ENCODE data around the gene HOXB9. TPM values are rescaled to one million over a fixed set of nuclear protein-coding genes. Genes with fewer than 3 reads are reported as not detected.

HOXB9 gene
- total RNA-seq, 1 donor from 2014 or later = not detected

DNA sequence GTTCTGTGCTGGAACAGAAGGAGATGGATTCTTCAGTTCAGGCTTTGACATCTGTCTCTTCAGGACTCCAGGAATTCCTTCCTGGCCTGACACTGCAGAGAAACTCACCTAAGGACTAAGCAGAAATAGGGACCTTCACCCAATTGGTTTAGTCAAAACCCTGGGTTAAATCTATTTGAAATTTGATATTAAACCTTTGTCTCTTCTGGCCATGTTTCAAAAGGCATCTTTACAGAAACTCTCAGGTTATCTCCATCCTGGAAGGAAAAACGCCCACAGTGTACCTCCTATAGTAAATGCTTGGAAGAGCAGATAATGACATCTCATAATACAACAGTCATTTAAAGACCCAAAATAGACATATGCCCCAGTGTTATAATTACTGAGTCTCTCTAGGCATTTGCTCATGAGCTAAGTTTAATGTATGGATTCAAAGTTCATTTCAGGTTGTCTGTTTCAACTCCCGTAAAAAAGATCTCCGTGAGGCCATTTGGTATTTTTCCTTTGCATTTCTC, 42.4 kb downstream of the HOXB9 start:
- DNase-seq = no peak

DNA sequence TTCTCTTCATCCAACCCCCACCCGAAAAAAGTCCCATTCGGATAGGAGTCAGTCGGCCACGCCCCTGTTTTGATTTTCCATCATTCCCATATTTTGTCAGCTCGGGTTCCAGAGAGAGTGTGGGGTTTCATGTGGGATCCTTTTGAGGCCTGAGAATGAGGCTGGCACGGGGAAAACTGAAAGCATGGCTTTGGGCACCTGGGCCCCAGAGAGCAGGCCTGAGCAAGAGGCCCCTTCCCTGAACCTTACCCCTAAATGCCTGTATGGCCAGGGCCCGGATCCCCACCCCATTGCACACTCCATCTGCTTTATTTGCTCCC, 43.4 kb downstream of the HOXB9 start:
- no peak for DNase-seq

DNA sequence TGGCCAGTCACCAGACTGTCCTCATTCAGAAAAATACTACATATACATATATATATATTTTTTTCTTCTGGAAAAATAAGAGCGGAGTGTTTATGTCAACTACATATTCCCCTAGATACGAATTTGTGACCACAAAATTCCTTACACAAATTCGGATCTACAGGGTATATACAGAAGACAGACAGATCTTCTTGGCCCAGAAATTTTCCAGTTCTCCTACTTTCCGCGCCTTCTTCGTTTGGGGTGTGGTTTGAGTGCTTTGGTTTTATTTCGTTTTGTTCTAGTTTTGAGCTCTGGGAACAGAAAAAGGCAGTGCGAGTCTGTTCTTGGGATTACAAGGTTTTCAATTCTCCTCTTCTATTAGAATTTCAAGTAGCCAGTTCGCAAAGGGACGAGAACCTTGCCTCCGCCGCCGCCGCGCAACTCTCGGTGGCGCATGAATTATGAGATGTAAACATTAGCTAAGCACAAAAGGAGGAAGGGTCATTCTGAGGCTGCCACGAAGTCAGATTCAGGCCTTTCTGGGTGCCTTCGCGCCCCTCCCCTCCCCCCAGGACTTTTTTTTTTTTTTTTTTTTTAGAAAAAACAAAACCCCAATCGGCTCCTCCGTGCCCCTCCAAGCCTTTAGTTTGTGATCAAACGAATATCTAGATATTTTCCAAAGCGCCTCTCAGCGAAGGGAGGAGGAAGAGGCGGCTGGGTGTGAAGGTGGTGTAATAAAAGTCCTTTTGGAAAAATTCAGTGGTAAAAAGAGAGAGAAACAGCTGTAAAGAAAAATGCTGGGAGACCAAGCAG, 46.2 kb downstream of the HOXB9 start:
- no peak for DNase-seq

DNA sequence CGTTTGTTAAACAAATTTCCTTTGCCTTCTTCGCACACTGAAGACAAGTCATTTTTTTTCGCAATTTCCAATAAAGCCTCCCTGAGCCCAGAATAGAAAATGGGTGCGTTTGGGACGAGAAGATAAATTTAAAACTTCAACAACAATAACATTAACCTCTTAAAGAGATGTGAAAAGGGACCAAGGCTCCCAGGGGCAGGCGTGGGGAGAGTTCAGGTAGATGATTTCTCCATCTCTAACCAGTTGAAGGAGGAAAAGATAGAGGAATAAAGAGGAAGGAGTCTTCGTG, 46.7 kb downstream of the HOXB9 start:
- DNase-seq = no peak

DNA sequence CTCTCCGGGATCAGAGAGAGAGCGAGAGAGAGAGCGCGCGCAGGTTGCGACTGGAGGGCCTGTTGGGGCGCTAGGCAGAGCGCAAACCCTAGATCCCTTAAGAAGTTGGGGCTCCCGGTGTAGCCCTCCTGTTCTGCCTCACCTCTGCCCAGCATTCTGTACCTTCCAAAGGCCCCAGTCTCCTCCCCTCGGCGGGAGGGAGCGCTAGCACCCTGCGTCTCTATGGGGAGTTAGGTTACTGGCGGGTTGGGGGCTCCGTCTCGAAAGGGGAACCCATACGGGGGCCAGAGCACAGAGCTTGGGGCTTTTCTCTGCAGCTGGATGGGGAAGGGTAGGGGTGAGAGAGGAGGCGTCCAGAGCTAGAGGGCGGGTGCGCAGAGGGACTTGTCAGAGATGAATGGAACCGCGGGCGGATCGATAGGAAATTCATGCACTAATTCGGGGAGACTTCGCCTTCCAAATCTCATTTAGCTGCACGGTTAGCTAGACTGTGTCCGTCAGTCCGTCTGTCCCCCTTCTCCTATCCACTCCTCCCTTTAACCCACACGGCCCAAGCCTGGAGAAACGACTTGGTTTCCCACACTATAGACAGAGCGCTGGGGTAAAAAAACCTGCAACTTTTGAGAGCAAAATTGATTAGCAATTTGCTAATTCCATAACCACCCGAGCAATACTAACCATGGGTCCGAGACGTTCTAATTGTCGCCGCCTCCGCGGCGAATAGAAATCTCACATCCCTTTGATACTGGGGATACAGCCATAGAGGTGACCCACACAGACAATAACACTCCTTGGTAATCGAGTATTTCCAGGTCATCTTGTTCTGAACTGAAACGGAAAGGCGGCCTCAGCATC, 47.3 kb downstream of the HOXB9 start:
- no peak for DNase-seq

DNA sequence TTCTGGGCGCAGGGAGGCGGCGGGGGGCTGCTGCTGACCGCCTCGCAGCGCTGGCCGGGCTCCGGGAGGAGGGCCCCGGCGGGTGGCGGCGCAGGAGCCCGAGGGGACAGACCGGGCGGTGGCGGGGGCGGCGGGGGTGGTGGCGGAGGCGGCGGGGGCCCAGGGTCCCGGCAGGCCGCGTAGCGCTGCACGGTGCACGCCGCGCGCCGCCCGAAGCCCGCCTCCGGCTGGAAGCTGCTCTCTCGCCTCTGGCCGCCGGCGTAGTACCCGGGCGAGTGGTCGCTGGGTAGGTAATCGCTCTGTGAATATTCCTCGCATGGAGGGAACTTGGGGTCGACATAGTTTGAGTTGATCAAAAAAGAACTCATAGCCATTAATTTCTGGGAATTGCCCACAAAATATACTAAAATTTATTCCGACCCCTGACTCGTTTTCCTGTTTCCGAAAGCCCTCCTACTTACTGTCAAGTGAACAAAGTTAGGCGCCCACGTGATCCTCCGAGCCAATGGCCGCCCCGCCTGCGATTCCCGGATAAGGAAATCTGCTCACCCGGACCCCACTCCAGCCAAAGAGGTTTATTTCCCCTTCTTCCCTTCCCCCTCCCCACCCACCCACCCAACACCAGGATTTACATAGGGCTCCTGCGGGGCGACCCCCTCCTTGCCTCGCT, 48.1 kb downstream of the HOXB9 start, which contains the start of gene HOXB4:
Gene HOXB4, minus strand, starts transcription at position 405 of the 670 bp plus-strand sequence. Its CDS starts 31 bp downstream, at position 374.
- peak; percentile 82 for DNase-seq

DNA sequence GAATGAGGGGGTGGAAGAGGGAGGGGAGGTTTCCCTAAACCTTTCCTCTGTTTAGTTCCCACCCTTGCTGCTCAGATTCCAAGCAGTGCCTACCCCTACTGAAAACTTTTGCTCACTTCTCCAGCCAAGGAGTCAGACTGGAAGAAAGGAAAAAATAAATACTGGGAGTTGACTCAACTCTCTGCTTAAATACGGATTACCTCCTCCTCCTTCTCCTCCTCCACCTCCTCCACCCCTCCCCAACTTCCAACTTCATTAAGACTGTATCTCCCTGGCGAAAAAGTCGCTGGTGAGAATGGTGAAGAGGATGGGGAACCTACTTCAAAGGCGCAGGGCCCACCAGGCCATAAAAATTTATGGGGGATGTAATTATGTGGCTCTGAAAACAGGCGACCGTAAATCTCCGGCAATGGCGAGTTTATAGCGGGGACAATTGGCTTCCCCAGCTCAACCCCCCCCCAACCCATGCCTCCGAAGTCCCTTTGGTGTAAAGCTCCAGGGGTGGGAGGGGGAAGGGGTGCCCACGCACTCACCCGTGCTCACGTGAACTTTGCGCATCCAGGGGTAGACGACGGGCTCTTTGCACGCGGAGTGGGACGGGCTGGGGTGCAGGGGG, 48.7 kb downstream of the HOXB9 start:
- no peak for DNase-seq

DNA sequence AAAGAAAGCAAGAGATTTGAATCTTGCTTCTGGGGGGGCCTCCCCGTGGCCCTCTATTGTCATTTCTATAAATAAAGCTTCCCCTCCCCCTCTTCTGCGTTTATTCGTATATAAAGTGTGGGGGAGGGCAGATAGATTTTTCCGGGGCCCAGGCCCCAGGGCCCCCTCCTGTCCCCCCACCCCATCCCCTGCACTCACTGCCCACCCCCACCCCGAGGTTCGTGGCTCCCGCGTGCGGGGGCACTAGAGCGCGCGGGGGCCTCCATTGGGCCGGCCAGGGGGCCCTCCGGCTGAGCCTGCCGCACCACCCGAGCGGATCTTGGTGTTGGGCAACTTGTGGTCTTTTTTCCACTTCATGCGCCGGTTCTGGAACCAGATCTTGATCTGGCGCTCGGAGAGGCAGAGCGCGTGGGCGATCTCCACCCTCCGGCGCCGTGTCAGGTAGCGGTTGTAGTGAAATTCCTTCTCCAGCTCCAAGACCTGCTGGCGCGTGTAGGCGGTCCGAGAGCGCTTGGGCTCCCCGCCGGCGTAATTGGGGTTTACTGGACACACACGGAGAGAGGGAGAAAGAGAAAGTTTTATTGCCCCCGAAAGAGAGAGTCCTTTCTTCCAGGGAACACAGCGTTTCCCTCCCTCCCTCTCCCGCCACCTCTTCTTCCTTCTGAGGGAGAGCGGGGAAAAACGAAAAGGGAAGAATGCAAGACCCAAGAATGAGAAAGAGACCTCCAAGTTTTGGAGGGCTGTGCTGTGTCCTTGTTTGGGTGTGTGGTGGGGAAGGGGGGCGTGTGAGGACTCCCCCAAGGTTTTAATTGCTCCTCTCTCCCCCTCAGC, 49.5 kb downstream of the HOXB9 start:
- DNase-seq = no peak

DNA sequence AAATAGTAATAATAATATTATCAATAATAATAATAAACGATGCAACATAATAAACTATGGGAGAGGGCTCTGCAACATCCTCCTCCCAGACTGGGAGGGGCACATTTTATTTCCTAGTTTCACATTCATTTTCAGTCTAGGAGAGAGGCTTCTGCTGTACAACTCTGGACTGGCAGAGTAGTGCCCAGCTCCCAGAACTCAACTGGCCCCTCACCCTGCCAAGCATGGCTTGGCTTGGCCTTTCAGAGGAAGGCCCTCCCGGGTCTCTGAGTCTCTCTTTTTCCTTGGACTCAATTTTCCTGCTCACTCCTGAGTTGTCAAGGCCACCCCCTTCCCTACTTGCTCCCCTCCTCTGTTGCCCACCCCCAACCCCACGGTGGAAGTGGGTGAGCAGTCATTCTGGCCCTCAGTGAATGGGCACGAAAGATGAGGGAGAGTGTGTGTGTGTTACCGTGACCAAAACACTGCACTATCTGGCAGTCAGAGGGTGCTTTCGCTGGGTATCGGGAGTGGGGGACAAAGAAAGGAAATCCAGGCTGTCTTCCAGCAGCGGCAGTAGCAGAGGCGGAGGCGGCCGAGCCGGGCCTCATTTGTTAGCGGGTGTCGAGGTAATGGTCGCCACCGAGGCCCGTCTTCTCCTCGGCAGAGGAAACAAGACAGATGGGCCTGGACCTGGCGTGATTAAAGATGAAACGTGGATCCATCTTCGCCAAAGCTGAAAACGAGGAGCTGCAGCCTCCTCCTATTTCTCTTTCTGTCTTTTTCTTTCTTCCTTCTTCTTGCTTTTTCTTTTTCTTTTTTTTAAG, 50.3 kb downstream of the HOXB9 start:
- no peak for DNase-seq

DNA sequence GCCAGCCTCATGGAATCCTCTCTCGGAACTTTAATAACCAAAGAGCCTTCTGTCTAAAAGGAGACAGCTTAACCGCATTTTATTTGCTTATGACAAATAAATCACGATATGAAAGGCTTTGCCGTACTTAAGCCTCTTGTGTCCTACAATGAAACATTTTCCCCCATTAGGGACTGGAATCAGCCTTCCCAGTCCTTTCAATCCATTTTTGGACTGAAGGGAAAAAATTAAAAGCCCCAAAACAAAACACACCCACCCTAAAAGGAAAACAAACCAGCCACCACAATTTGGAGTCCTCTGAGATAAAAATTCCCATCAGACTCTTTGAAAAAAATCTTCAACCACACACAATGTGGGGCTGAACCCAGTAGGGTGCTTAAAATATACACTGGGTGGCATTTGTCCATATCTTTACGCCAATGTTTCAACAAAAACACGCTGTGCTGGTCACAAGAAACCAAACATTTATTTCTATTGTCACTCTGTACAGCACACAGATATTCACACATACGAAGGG, 51.0 kb downstream of the HOXB9 start:
- DNase-seq = no peak

DNA sequence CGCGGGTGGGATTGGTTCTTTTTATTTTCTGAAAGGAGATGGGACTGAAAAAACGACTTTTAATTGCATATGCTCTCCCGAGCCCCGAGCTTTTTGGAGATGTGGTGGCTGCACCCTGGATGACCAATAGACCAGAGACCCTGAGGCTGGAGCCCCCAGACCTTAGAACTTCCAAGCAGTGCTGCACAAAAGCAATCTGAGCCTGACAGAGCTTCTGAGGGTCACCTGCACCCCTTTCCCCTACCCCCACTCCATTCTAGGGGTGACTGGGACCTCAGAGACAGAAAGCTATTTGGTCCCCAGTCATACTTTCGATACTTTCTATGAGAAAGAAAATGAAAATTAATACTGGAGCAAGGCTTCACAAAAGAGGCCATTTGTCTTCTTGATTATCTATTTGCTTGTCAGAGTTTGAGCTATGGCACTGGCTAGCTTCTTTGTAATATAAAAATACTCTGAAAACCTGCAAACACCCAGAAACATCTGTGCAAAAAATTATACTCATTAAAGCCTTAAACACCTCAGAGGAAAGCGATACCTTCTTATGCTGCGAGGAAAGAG, 51.6 kb downstream of the HOXB9 start:
- no peak for DNase-seq

DNA sequence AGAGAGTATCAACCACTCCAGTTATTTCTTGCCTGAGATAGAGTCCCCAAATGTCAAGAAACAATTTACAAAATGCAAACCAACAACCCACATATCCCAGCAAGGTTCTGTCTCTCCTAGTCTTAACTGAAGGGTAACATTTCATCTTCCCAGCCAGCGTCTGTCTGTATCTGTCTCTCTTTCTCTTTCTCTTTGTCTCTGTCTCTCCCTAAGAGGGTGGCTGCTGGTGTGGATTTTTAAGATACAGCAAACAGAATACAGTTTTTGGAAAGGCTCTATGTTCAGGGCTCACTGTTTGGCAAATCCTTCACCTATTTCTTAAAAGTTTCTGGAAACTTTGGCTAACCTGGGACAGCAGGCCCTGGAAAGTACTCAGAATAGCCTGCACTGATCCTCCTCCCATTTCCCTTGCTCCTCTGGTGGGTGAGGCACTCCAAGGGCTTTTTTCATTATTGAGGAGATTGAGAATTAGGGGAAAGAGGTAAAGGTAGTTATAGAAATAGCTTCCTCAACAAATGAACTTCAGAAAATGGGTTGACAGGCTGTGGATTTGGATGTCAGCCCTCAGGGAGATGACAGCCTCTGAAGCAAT, 54.2 kb downstream of the HOXB9 start:
- no peak for DNase-seq

Small RNA genes lying within 50 kb of the gene (small RNA-seq; reads per million reads assigned to genes)
- not detected for gene MIR196A1 (ENCODE audit: low replicate concordance)

Other genes with a start within 250 kb of the HOXB9 start
- 0.41 TPM for gene SKAP1, start 196.1 kb downstream of the HOXB9 start, total RNA-seq
- gene HOXB1, start 95.3 kb downstream of the HOXB9 start, total RNA-seq = not detected
- gene HOXB2, start 81.2 kb downstream of the HOXB9 start, total RNA-seq = 4.1 TPM
- 0.92 TPM for gene HOXB4, start 48.0 kb downstream of the HOXB9 start, total RNA-seq
- 3.4 TPM for gene HOXB3, start 36.1 kb downstream of the HOXB9 start, total RNA-seq
- gene HOXB5, start 32.6 kb downstream of the HOXB9 start, total RNA-seq = not detected
- not detected for gene HOXB6, start 21.4 kb downstream of the HOXB9 start, total RNA-seq
- 0.51 TPM for gene HOXB7, start 15.3 kb downstream of the HOXB9 start, total RNA-seq
- not detected for gene HOXB8, start 11.1 kb downstream of the HOXB9 start, total RNA-seq
- gene PRAC1, start 96.2 kb upstream of the HOXB9 start, total RNA-seq = not detected
- gene PRAC2, start 96.8 kb upstream of the HOXB9 start, total RNA-seq = not detected
- not detected for gene HOXB13, start 102.4 kb upstream of the HOXB9 start, total RNA-seq
- gene TTLL6, start 190.9 kb upstream of the HOXB9 start, total RNA-seq = not detected
- gene CALCOCO2, start 204.7 kb upstream of the HOXB9 start, total RNA-seq = 63.4 TPM

All from tongue (tissue), 3 donors.